Measurements from ENCODE around the gene PIGQ.

PIGQ gene

DNA sequence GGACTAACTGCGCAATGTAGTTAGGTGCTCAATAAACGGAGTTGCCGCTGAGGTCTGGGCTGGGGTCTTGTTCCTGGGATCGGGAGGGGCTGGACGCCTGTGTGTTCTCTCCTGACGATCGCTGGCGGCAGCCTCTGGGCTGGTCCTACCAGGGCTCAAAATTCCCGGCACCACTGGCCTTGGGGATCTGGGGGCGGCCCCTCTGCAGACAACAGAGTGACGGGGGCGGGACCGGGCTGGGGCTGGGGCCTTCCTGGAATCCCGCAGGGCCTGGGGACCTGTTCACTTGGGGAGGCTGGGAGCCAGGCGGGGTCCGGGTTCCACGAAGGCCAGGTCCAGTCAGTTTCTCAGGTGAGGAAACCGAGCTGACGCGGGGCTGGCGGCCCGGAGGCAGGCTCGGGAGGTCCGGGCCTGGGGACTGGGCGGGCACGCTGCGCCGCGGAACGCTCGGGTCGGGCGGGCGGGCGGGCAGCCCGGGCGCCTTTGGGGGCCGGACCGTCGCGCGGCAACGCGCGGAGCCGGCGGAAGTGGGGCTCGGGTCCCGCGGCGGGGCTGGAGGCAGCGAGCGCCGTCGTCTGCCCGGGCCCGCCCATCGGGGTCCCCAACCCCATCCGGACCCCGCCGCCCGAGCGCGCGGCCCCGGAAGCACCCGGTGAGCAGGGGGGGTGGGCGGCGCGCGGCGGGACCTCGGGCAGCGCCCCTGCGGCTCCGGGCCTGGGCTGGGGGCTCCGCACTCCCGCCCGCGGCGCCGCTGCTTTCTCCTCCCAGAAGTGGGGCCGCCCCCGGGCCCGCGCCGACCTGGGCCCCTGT is at the start of gene PIGQ:
Gene PIGQ (plus strand): TSS at position 524 of the 810 bp plus-strand sequence. CDS start 4,107 bp downstream, outside the sequence.
- in situ Hi-C loops (cut with MboI; ENCODE audit: low sequenced_read_pairs), result no loop called here

DNA sequence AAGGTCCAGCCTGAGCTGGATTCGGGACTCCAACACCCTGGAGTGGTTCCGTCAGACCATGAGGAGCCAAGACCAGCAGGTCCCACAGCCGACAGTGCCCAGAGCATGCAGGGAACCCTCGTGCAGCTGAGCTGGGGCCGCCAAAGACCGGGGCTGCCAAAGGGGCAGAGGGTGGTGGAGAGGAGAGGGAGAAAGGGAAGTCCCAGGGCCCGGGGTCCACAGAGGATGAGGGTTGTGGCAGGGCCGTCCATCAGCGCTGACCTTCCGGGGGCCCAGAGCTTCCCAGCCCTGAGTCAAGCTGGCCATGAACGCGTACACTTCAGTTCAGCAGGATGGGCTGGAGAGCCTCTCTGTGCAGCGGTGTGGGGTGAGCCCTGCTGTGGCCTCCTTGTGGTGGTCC is 48.9 kb upstream of the PIGQ start:
- in situ Hi-C loops (cut with MboI; ENCODE audit: low sequenced_read_pairs), result no loop called here

DNA sequence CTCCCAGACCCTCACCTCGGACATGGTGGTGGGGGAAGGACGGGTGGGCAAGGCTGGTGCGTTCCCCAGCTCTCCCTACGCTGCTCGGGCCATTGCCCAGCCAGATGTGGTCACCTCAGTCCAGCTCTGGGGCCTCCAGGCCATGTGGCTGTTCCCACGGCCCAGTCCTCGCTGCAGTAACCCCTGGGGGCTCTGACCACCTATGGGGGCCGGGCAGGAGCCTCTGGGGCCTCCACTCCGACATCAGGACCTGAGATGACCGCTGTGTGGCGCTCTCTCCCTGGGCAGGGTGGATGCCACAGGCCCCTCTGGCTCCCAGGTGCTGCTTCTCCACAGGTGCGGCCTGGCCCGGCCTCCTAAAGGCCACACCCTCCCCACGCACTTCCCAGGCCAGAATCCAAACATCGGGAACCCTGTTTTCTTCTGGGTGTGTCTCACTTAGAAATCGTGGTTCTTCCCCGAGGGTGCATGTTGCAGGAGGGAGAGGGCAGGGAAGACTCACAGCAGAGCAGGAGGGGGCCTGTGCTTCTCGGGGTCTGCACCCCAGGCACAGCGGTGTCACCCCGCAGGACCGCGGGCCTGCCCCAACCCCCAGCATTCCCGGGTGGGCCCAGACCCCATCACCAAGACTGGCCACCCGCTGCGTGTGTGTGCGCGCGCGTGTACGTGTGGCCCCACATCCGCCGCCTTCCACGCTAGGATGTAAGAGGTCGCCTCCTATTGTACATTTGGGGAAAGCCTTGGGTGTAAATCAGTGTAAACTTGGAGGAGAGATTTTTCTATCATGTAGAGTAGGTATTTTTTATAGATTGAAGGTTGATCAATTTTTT is 48.2 kb upstream of the PIGQ start:
- in situ Hi-C loops (cut with MboI; ENCODE audit: low sequenced_read_pairs), result no loop called here

- in situ Hi-C loops (cut with MboI; ENCODE audit: low sequenced_read_pairs), result no loop called here
Observed at GRCh38 chr16:522320-523096, 47.3 kb upstream of the PIGQ start.

- in situ Hi-C loops (cut with MboI; ENCODE audit: low sequenced_read_pairs), result no loop called here
Observed at GRCh38 chr16:523097-523741, 46.5 kb upstream of the PIGQ start.

DNA sequence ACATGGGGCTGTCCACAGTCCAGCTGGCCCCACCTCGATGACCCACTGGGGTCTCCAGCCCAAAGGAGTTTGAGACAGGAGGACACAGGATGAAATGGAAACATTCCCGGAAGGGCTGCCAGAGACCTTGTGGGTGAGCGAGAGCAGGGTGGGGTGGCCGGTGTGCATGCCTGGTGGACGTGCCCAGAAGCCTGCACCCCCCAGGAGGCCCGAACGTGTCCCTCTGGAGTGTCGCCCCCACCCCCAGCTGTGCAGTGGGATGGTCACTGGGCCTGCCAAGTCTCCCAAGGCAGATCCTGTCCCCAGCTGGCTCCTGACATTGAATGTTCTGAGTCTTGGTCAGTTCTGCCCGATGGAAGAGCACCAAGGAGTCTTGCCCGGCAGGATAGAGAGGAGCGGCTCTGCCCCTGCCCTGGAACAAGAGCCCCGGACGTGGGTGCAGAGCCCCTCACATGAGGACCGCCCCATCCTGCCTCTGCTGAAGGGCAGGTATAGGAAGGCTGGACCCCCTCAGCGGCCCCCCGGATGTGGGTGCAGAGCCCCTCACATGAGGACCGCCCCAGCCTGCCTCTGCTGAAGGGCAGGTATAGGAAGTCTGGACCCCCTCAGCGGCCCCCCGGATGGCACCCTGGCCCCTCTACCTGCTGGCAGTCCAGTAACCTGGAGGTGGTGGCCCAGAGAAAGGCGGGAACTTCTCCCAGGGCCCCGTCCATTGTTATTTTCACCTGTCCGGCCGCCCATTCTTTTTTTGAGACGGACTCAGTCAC is 45.3 kb upstream of the PIGQ start:
- in situ Hi-C loops (cut with MboI; ENCODE audit: low sequenced_read_pairs), result no loop called here

DNA sequence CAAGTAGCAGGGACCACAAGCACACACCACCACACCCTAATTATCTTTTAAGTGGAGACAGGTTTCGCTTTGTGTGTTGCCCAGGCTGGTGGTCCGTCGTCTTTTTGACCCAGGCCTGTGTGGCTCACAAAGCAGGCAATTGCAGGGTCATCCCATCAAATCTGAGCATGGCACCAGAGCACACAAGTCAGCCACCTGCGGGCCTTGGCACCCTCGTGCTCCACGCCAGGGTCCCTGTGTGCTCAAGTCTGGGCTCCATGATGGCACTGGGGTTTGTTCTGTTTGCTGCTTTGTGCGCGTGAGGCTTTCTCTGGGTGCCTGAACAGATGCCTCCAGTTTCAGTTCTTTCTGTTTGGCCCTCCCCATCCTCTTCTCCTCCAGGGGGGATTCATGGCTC is 44.6 kb upstream of the PIGQ start:
- in situ Hi-C loops (cut with MboI; ENCODE audit: low sequenced_read_pairs), result no loop called here

GRCh38 chr16:525520-526180 is 44.1 kb upstream of the PIGQ start:
- in situ Hi-C loops (cut with MboI; ENCODE audit: low sequenced_read_pairs), result no loop called here

DNA sequence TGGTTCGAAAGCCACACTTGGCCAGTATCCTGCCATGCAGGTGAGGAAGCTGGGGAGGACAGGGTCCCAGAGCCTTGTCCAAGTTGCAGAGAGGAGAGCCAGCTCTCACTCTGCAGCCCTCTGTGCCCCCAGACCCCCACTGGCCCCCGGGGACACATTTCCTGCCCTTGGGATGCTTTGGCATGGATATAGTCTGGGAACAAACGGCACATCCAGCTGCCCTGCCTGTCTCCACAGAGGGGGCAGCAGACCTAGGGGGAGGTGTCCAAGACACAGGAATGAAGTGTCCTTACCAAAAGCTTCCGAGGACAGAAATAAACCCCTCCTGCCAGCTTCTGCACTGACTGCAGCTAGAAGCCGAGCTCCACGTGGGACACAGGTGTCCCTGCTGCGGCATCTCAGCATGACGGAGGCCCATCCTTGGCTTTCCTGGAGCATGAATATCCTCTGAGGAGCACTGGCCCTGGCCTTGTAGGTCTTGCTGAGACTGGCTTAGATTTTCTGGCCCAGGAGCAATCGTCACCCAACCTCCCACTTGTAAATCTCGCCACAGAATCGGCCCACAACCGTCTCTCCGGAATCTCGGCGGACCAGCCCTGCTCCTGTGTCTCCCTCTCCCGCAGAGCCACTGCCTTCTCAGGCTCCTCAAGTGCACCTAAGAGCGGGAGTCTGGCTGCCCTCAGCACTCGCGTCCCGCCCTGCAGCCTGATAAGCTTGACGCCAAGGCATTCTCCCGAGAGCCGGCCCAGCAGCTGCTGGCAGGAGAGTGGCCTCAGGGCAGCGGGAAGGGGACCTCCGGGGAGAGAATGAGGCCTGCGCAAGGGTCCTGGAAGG is 43.4 kb upstream of the PIGQ start:
- in situ Hi-C loops (cut with MboI; ENCODE audit: low sequenced_read_pairs), result no loop called here

GRCh38 chr16:527015-527903 is 42.5 kb upstream of the PIGQ start, which contains the start of gene CAPN15:
CAPN15 (plus strand) TSS chr16:527712; CDS start chr16:546839, 19,127 bp downstream.
- in situ Hi-C loops (cut with MboI; ENCODE audit: low sequenced_read_pairs), result no loop called here

DNA sequence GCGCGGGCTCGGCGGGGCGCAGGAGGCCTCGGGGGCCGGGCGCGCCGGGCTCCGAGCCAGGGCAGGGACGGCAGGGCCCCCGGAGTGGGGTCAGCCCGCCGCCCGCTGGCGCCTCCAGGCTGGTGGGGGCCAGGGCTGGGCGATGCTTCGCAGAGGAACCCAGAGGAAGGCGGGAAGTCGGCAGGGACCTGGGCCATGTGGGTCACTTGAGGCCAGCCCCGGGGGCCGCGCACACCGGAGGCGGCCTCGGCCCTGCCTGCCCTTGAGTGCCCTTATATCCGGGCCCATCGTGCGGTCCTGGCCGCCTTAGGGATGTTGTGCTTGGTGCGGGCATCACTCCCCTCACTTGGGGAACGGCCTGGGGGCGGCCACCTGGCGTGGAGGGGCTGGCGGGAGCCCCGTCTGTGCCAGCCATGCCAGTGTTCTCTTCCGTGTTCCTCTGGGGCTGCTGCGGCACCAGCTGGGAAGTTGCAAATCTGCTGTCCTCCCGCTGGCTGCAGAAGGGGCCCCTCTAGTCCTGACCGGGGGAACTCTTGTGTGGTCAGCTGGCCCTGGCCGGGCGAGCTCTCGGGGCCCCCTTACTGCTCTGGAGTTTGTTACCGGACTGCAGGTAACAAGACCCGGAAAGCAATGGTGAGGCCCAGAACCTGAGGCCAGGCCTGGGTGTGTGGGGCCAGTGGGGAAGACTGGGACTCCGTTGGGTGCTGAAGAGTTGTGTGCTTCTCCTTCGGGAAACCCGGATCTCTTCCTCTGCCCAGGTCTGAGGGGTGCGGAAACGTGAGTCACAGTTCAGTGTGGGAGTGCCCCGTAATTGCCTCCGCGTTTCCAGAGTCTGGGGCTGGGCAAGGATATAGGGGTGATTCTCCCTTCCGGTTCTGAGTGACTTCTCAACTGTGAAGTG is 41.4 kb upstream of the PIGQ start:
- in situ Hi-C loops (cut with MboI; ENCODE audit: low sequenced_read_pairs), result no loop called here

DNA sequence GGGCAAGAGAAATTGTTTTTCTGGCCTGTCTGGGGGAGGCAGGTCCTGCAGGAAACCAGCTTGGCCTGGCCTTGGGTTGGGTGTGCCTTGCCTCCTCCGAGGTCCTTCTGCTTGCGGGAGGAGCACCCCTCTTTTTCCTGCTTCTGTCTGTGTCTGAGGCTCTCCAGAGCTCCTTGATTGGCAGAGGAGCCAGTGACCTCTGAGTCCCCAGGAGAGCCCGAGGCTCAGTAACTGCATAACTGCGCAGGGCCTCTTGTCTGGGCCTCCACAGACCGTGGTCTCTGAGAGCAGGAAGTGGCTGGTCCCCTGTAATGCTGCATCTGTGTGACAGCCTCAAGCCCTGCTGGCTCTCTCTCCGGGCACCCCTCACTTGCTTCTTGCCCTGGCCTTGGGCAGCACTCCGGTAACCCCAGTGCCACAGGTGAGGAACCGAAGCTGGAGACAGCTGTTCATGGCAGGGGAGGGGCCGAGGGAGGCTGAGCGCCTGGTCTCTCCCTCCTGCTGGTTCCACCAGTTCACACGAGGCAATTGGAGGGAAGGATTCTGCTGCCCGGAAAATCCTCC is 40.7 kb upstream of the PIGQ start:
- in situ Hi-C loops (cut with MboI; ENCODE audit: low sequenced_read_pairs), result no loop called here

GRCh38 chr16:530111-530817 is 39.5 kb upstream of the PIGQ start:
- in situ Hi-C loops (cut with MboI; ENCODE audit: low sequenced_read_pairs), result no loop called here

DNA sequence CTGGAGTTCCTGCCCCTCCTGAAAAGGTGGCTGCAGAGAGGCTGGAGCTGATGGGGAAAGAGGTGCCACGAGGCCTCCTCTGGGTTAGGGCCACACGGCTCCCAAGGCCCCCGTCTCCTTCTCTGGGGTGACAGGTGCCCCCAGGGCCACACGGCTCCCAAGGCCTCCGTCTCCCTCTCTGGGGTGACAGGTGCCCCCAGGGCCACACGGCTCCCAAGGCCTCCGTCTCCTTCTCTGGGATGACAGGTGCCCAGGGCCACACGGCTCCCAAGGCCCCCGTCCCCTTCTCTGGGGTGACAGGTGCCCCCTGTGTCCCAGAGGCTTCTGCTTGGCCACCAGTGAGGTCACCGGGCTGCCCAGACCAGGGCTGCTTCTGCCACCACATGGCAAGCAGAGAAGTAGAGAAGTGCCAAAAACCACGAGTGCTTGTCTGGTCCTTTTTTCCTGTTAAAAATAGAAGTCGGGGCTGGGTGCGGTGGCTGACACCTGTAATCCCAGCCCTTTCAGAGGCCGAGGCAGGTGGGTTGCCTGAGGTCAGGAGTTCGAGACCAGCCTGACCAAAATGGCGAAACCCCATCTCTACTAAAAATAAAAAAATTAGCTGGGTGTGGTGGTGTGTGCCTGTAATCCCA is 38.2 kb upstream of the PIGQ start:
- in situ Hi-C loops (cut with MboI; ENCODE audit: low sequenced_read_pairs), result no loop called here

Measured in HL-60/S4 treated with retinoic acid at 250 ng/mL for 4 days and 3 days (cell line).